Thymus (tissue), 11 donors: ENCODE data around the gene SLC49A3. TPM values are rescaled to one million over a fixed set of nuclear protein-coding genes. Genes with fewer than 3 reads are reported as not detected.
"Not testable (repeated sequence)": the region's sequence is repeated elsewhere in the genome, so short reads cannot be mapped to it uniquely, and the experiment has no call there.

ENCODE experiments used
- DNase-seq, 9 donors: peaks; one replicate each; pipeline ENCODE4 v3.0.0-alpha.2; 2013; ENCODE audit warnings: low spot score in 9 of 9, low read depth in 6 of 9, missing footprints in 1 of 9
- H3K27ac ChIP-seq, 2 donors: one replicate each; pipeline ENCODE4 v1.5.1; 2013; ENCODE audit warnings: control low read depth in 1 of 2, low read depth in 1 of 2, low read length in 1 of 2, mild to moderate bottlenecking in 1 of 2, moderate library complexity in 1 of 2
- H3K27me3 ChIP-seq, 2 donors: one replicate each; pipeline ENCODE4 v1.5.1; 2013; ENCODE audit warnings: low read length in 1 of 2; ENCODE audit not compliant: control insufficient read depth in 2 of 2, insufficient read depth in 1 of 2
- H3K36me3 ChIP-seq, 2 donors: one replicate each; pipeline ENCODE4 v1.5.1; 2013; ENCODE audit warnings: low read length in 1 of 2, mild to moderate bottlenecking in 1 of 2, moderate library complexity in 1 of 2; ENCODE audit not compliant: control insufficient read depth in 2 of 2, insufficient read depth in 2 of 2
- H3K4me1 ChIP-seq, 2 donors: one replicate each; pipeline ENCODE4 v1.5.1; 2013; ENCODE audit warnings: low read length in 2 of 2; ENCODE audit not compliant: control insufficient read depth in 2 of 2, insufficient read depth in 2 of 2
- H3K4me3 ChIP-seq, 2 donors: one replicate each; pipeline ENCODE4 v1.5.1; 2013; ENCODE audit warnings: low read length in 2 of 2, control low read depth in 1 of 2, mild to moderate bottlenecking in 1 of 2
- H3K9me3 ChIP-seq, 2 donors: one replicate each; pipeline ENCODE4 v1.5.1; 2013; ENCODE audit warnings: low read length in 1 of 2, mild to moderate bottlenecking in 1 of 2; ENCODE audit not compliant: control insufficient read depth in 2 of 2, insufficient read depth in 1 of 2
- WGBS: extraction: QIAGEN DNeasy Blood & Tissue Kit; methylation state at CpG from one replicate; pipeline ENCODE4 v1.1.7; 2013; 5-methylcytosine and 5-hydroxymethylcytosine counted together
- polyA plus RNA-seq: library from polyadenylated mRNA; stranded (reverse); fragments of 200-250 nt; gene quantifications from one replicate; pipeline ENCODE4 v1.2.3, GENCODE V29; 2013
- total RNA-seq: library from RNA; stranded (reverse); fragments of 120-200 nt; gene quantifications from one replicate; pipeline ENCODE4 v1.2.4, GENCODE V29; 2013
- donor health status: healthy.

The SLC49A3 gene
- total and polyA plus RNA-seq, 2 donors = 1.2 to 4.8 TPM

DNA sequence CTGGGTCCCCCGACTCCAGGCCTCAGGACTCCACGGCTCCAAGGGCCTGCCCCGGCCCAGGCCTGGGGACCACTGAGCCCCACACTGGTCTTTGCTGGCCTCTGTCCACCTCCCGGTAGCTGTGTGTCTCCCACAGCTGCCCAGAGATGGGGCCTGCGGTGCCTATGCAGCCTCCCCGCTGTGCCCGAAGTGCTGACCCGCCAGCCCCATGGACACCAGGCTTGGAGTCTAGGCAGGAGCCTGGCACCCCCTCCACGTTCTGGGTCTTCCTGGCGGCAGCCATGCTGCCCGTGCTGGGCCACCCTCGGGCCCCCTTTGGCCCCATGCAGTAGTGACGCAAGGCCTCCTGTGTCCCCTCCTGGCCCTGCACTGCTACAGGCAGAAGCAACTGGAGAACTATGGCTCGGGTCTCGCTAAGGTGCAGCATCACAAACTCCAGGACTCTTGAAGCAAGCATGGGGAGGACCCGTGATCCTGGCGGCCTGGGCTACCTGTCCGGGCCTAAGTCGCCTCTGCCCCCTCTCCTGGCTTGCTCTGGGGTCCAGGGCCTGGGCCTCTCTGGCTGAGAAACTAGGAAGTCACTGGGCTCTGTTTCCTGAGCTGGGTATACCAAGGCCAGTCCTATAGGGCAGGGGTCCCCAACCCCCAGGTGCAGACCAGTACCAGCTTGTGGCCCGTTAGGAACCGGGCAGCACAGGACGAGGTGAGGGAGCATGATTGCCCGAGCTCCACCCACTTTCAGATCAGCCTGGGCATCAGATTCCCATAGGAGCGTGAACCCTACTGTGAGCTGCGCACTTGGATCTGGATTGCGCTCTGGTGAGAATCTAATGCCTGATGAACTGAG lies 13.7 kb downstream of the SLC49A3 start:
- Histone ChIP-seq H3K36me3 (peaks cover 18 to 25% of the 10 kb centered on the region in 2 donors), H3K4me1 (peaks cover 16 to 25% of the 10 kb centered on the region in 2 donors), H3K9me3 (no peaks in the 10 kb centered on the region), H3K4me3 (peak overlapping the region; percentile 74 to 98), H3K27ac (peak overlapping the region; percentile 73 to 91), H3K27me3 (peaks cover 0 to 16% of the 10 kb centered on the region in 2 donors)
- no peak for DNase-seq
- 71% methylated on average over 26 of the region's 26 CpGs for WGBS

DNA sequence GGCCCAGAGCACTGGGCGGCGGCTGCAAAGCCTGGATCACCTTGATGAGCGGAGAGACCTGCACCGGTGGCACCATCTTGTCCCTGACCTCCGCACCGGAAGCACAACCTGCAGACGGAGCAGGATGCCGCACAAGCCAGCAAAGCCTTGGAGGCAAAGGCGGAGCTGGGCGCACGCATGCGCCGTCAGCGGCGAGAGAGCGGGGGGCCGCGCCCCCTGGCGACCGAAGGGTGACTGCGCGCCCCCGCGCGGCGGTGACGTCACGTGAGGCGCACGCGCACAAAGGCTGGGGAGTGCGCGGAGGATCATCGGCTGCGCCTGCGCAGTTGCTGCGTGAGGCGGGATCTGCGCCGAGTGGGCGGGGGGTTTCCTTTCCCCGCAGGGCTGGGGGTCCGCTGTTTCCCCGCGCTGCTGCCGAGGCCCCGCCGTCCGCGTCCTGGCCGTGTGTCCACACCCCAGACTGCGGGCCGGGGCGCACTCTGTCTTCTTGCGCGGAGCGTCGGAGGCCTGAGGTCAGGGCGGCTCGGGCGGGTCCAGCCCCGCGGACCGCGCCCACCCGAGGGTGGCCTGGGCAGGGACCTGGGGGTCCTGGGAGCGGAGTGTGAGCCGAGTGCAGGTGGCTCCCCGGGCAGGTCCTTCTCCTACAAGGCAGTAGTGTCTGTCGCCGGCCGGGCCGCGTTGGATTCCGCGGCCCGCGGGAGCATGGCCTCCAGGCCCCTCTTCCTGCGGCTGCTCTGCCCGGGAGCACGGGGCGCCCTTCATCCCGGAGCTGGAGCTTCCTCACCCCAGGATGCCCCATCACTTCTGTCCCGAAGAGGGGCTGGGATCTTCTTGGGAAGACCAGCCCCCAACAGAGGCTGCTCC lies 14.5 kb downstream of the SLC49A3 start, which contains the start of the genes ATP5ME and MYL5:
ATP5ME (minus strand) TSS at position 105 of the 864 bp plus-strand sequence; CDS start at position 76, 29 bp downstream.
MYL5 (plus strand) TSS at position 371 of the 864 bp plus-strand sequence. CDS start 3,485 bp downstream, outside the sequence.
- Histone ChIP-seq H3K36me3 (peaks cover 18 to 25% of the 10 kb centered on the region in 2 donors), H3K4me3 (peak within 1 kb of the TSS; percentile 74 to 98), H3K9me3 (no peaks in the 10 kb centered on the region), H3K4me1 (peaks cover 16 to 25% of the 10 kb centered on the region in 2 donors), H3K27ac (peak within 1 kb of the TSS; percentile 73 to 91), H3K27me3 (peaks cover 0 to 8% of the 10 kb centered on the region in 2 donors)
- under 1% methylated on average over 84 of the region's 84 CpGs for WGBS
- peak; percentile 93 to 100 (median 98) for DNase-seq

DNA sequence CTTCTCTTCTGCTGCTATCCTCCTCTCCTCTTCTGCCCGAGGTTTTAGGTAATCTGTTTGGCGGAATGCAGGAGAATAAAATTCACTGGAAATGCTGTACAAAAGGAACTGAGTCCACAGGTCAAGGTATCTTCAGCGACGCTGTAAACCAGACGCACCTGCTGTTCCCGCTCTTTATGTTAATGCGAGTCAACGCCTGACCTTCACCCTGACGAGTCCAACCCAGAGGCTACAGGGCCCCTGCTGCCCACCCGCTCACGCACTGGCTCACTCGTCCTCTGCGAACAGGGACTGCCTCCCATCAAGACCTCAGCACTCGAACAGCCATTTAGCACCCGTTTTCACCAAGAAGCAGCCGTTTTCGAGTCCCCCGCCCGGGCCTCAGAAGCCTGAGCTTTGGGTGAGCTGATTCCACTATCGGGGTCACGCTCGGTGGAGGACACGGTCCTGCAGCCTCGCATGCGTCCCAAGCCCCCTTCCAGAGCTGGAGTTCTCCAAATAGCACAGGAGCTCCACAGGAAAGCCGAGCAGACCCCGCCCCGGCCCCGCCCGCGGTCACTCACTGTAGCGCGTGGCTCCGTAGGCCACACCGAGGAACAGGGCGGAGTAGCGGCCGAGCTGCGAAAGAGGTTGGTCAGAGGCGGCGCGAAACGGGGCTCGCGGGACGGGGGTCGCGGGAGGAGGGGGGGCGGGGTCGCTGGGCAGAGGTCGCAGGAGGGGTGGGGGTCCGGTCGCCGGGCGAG lies 15.4 kb downstream of the SLC49A3 start:
- peak overlapping the region in 1 of 2 donors; percentile 22 for H3K27ac ChIP-seq
- H3K27me3 ChIP-seq = peaks cover 0 to under 1% of the 10 kb centered on the region in 2 donors
- DNase-seq = no peak
- H3K4me3 ChIP-seq = peak overlapping the region; percentile 69 to 98
- peaks cover 18 to 25% of the 10 kb centered on the region in 2 donors for H3K36me3 ChIP-seq
- WGBS = 13% methylated on average over 55 of the region's 55 CpGs
- peaks cover 16 to 25% of the 10 kb centered on the region in 2 donors for H3K4me1 ChIP-seq
- H3K9me3 ChIP-seq = no peaks in the 10 kb centered on the region

DNA sequence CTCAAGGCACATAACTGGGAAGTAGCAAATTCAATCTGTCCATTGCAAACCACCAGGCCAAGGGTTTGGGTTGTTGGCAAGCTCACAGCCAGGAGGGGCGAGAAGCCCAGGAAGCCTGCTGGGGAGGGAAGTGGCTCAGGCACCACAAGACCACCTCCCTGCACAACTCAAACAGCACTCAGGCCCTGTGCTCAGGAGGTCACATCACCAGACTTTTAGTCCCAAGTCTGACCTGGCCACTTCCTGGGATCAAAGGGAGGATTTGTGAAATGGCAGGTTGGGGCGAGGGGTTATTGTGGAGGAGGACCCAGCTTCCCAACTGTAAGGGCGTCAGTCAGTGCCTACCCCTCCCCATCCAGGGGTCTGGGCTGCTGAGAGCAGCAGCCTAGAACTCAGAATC lies 17.2 kb downstream of the SLC49A3 start:
- WGBS = 97% methylated on average over 3 of the region's 3 CpGs
- peaks cover 16 to 22% of the 10 kb centered on the region in 2 donors for H3K4me1 ChIP-seq
- peaks cover 18 to 25% of the 10 kb centered on the region in 2 donors for H3K36me3 ChIP-seq
- no peak for DNase-seq
- no peaks in the 10 kb centered on the region for H3K9me3 ChIP-seq
- H3K27ac ChIP-seq = no peak overlapping the region
- H3K27me3 ChIP-seq = no peaks in the 10 kb centered on the region
- H3K4me3 ChIP-seq = no peak overlapping the region

DNA sequence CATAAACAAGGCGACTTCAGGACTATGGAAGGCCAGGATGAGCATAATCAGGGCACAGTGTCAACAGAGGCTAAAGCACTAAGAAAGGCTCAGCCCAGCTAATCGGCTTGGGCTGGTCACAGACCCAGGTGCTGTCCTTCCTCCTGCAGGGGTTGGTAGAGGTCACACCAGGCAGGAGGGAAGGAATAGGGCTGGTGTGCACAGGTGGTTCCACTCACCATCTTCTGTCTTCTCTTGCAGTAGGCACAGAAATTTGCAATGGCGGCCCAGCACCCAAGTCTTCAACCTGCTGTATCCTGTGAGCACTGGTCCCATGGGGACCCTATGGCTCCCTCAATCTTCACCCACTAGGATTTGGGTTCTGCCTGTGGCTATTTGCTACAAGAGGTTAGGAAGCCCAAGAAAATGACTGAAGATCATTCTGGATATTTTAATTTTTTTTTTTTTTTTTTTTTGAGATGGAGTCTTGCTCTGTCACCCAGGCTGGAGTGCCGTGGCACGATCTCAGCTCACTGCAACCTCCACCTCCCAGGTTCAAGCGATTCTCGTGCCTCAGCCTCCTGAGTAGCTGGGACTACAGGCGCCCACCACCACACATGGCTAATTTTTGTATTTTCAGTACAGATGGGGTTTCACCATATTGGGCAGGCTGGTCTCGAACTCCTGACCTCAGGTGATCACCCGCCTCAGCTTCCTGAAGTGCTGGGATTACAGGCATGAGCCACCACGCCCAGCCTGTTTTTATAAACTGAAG lies 19.0 kb downstream of the SLC49A3 start:
- not testable (repeated sequence) for H3K27ac ChIP-seq, H3K27me3 ChIP-seq, H3K4me3 ChIP-seq, H3K9me3 ChIP-seq, DNase-seq
- Histone ChIP-seq H3K36me3 (peaks cover 18 to 25% of the 10 kb centered on the region in 2 donors), H3K4me1 (peaks cover 10% of the 10 kb centered on the region in 2 donors)
- WGBS = 96% methylated on average over 11 of the region's 11 CpGs

DNA sequence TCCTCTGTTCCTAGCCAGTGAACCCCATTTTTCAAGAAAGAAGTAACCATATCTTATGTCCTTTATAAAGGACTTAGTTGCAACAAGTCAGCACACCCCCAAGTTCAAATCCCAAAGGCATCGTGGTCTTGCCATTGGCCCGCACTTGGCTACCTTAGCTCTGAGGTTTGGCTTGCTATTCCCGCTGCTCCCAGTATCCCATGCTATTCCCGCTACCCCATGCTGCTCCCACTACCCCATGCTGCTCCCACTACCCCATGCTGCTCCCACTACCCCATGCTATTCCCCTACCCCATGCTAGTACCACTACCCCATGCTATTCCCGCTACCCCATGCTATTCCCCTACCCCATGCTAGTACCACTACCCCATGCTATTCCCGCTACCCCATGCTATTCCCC lies 20.7 kb downstream of the SLC49A3 start:
- peaks cover 6 to 12% of the 10 kb centered on the region in 2 donors for H3K4me1 ChIP-seq
- not testable (repeated sequence) for H3K9me3 ChIP-seq, H3K4me3 ChIP-seq, H3K27ac ChIP-seq, H3K27me3 ChIP-seq, DNase-seq
- 98% methylated on average over 6 of the region's 6 CpGs for WGBS
- H3K36me3 ChIP-seq = peaks cover 18 to 25% of the 10 kb centered on the region in 2 donors

DNA sequence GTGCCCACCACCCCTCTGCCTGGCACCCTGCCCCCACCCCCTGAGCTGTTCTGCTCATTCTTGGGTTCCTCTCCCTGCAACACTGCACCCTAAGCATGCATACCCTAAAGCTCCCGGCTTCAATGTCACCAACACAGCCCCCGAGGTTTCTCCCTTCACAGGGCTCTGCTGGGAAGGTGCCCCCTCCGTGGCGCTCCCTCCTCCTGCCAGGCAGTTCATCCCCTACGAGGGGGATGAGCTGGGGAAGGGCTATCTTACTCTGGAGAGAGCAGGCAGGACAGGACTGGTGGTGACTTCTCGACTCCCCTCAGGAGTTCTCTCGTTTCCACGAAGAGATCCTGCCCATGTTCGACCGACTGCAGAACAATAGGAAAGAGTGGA lies 21.4 kb downstream of the SLC49A3 start:
- no peak overlapping the region for H3K4me3 ChIP-seq
- 88% methylated on average over 10 of the region's 10 CpGs for WGBS
- no peak for DNase-seq
- peaks cover 4 to 13% of the 10 kb centered on the region in 2 donors for H3K4me1 ChIP-seq
- no peak overlapping the region for H3K27ac ChIP-seq
- H3K27me3 ChIP-seq = no peaks in the 10 kb centered on the region
- H3K9me3 ChIP-seq = no peaks in the 10 kb centered on the region
- peaks cover 18 to 19% of the 10 kb centered on the region in 2 donors for H3K36me3 ChIP-seq
